Measurements from ENCODE around the gene MEIS2.

- no peak for TF ChIP-seq CTCF (IDR thresholded peaks at IDR 0.05; ENCODE audit: low read length)
- no peak for TF ChIP-seq EZH2 (IDR thresholded peaks at IDR 0.05; ENCODE audit: borderline replicate concordance, low read length)
Measured at GRCh38 chr15:36863570-36863969, 236.8 kb downstream of the MEIS2 start.

All from OCI-LY1 (cell line).